NCI-H524 treated with DMSO at 0.1 percent for 48 hours (cell line): ENCODE measurements around the gene FRK.
"Not testable (repeated sequence)": the region's sequence is repeated elsewhere in the genome, so short reads cannot be mapped to it uniquely, and the experiment has no call there.

Experiments
- DNase-seq: peaks from one replicate; lab custom pipeline; 2025; lab: John Stamatoyannopoulos, UW

The FRK gene

GRCh38 chr6:116074732-116075390 lies 14.2 kb upstream of the FRK start:
- no peak for DNase-seq

GRCh38 chr6:116073765-116074440 lies 13.2 kb upstream of the FRK start:
- no peak for DNase-seq

- no peak for DNase-seq
Observed at GRCh38 chr6:116072368-116072767, 11.7 kb upstream of the FRK start.

- no peak for DNase-seq
Observed at GRCh38 chr6:116070616-116071389, 10.1 kb upstream of the FRK start.

- DNase-seq = no peak
Observed at GRCh38 chr6:116070101-116070500, 9.4 kb upstream of the FRK start.

- no peak for DNase-seq
Observed at GRCh38 chr6:116066789-116067188, 6.1 kb upstream of the FRK start.

- no peak for DNase-seq
Observed at GRCh38 chr6:116064666-116065065, 4.0 kb upstream of the FRK start.

- DNase-seq = no peak
Observed at GRCh38 chr6:116062496-116062895, 1.8 kb upstream of the FRK start.

- DNase-seq = no peak
Observed at GRCh38 chr6:116059713-116060571, 749 bp downstream of the FRK start.

- no peak for DNase-seq
Observed at GRCh38 chr6:116057766-116058165, 2.9 kb downstream of the FRK start.

- DNase-seq = no peak
Observed at GRCh38 chr6:116055513-116055912, 5.2 kb downstream of the FRK start.

GRCh38 chr6:116051244-116051643 lies 9.4 kb downstream of the FRK start:
- DNase-seq = no peak

GRCh38 chr6:116050737-116051136 lies 10.0 kb downstream of the FRK start:
- DNase-seq = no peak

- DNase-seq = no peak
Observed at GRCh38 chr6:116049321-116049720, 11.4 kb downstream of the FRK start.

- no peak for DNase-seq
Observed at GRCh38 chr6:116047173-116047933, 13.3 kb downstream of the FRK start.

- no peak for DNase-seq
Observed at GRCh38 chr6:116046737-116047136, 14.0 kb downstream of the FRK start.

- DNase-seq = not testable (repeated sequence)
Observed at GRCh38 chr6:116046272-116046671, 14.4 kb downstream of the FRK start.

GRCh38 chr6:116041934-116042333 lies 18.8 kb downstream of the FRK start:
- DNase-seq = no peak

- no peak for DNase-seq
Observed at GRCh38 chr6:116040993-116041392, 19.7 kb downstream of the FRK start.

GRCh38 chr6:116036885-116037284 lies 23.8 kb downstream of the FRK start:
- no peak for DNase-seq

- DNase-seq = no peak
Observed at GRCh38 chr6:116036075-116036773, 24.5 kb downstream of the FRK start.
